Measurements from ENCODE around the gene ASTL.

DNA sequence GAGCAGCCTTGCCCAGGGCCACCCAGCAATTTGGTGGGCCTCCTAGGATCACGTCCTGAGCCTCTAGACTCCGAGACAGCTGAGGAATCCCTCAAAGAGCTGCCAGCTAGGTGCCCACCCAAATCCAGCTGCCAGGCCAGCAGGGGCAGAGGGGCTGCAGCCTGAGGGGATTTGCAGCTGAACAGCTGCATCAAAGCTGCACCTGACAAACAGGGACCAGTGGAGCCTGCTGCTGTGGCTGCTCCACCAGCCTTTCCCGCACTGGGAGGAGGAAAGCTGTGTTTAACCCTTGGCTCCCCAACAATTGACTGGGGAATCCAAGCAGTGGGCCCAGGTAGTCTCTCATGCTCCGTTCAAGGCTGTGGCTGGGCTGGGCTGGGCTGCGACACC, 30.2 kb downstream of the ASTL start:
- TF ChIP-seq CTCF (IDR thresholded peaks at IDR 0.05; ENCODE audit: insufficient read depth, low read depth, low read length) = no peak
- TF ChIP-seq EZH2 (IDR thresholded peaks at IDR 0.05; ENCODE audit: insufficient read depth, low read length) = no peak

Data from astrocyte (in vitro differentiated cells and primary cell).